HuH-7 (cell line): ENCODE results near the gene HMOX1.
"Not testable (repeated sequence)": the region's sequence is repeated elsewhere in the genome, so short reads cannot be mapped to it uniquely, and the experiment has no call there.

Source experiments
- DNase-seq: peaks from one replicate; pipeline ENCODE4 v3.0.0; 2011; ENCODE audit warnings: low spot score

HMOX1 gene

GRCh38 chr22:35435201-35435740 is 54.4 kb downstream of the HMOX1 start:
- no peak for DNase-seq

- no peak for DNase-seq
These were observed 55.5 kb downstream of the HMOX1 start for GRCh38 chr22:35436421-35436820.

DNA sequence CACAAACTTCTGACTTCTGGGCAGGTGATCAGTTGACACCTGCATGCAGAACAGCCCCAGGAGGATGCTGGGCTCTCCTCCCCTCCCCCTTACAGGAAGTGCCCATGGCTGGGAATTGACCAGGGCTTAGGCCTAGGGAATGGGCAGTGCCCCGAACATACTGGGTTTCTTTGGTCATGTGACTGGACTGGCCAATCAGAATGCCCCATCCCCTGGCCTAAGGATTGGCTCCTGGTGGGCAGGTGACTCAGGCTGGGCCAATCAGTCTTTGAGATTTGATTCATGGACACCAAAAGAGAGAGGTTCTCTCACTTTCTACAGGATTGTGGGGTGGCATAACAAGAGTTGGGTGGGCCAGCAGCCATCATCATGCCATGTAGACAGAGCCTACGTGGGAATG is 56.2 kb downstream of the HMOX1 start:
- peak; percentile 37 for DNase-seq

DNA sequence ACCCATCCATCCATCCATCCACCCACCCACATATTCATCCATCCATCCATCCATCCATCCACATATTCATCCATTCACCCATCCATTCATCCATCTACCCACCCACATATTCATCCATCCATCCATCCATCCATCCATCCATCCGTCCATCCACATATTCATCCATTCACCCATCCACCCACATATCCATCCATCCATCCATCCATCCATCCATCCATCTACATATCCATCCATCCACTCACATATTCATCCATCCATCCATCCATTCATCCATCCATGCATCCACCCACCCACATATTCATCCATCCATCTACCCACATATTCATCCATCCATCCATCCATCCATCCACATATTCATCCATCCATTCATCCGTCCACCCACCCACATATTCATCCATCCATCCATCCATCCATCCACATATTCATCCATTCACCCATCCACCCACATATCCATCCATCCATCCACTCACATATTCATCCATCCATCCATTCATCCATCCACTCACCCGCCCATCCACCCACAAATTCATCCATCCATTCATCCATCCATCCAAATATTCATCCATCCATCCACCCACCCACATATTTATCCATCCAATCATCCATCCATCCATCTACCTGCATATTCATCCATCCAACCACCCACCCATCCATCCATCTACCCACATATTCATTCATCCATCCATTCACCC is 57.9 kb downstream of the HMOX1 start:
- DNase-seq = not testable (repeated sequence)

DNA sequence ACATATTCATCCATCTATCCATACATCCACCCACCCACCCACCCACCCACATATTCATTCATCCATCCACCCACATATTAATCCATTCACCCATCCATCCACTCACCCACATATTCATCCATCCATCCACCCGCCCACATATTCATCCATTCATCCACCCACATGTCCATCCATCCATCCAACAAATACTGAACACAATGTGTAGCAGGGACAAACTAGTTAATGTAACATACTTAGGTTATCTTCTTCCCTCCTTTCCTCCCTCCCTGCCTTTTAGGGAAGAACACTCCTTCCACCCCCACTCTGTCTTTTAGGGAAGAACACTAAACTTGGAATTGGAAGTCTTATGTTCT is 58.4 kb downstream of the HMOX1 start:
- DNase-seq = no peak

DNA sequence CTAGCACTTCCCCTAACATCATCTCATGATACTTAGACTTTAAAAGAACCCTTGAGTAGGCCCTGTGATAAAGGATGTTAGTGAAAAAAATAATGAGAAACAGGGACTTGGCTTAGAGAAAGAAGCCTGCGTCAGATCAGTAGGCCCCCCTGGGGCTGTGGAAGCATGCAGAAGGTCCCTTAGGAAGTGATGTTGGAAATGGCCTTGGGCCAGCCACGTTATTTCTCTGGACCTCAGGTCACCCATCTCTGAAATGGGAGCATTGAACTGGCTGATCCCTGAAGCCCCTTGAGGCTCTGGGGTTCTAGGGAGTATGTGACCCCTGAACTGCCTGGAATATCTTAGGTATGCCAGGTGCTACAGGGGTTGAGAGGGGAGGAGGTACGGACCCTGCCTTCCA is 59.2 kb downstream of the HMOX1 start:
- DNase-seq = no peak

GRCh38 chr22:35441489-35442100 is 60.7 kb downstream of the HMOX1 start:
- no peak for DNase-seq

DNA sequence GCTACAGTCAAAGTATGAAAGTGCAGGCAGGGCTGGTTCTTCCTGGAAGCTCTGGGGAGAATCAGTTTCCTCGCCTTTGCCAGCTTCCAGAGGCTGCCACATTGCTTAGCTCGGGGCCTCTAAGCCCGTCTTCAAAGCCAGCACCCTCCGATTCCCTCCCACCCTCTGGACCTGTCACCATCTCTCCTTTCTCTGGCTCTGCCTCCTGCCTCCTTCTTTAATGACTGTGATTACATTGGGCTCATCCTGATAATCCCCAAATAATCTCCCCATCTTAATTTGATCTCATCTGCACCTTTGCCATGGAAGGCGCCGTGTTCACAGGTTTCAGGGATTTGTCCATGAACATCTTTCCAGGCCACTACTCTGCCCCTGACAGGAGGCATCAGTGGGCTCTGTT is 61.6 kb downstream of the HMOX1 start:
- DNase-seq = no peak

DNA sequence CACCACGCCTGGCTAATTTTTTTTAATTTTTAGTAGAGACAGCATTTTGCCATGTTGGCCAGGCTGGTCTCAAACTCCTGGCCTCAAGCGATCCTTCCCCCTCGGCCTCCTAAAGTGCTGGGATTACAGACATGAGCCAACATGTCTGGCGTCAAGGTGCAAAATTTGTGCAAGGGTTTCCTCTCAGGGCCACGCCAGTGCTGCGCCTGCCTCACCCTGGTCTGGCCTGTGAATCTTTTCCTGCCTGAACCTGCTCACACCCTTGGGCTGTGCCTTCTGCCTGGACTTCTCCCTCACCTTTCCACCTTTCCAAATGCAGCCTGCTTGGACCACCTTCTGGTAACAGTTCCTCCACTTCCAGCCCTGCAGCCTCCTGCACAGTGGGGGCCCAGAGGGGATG is 62.4 kb downstream of the HMOX1 start:
- no peak for DNase-seq
